SK-N-SH treated with all-trans-retinoic acid at 6 μM for 48 hours (cell line): Measurements from ENCODE around the gene HES6.

Experiments
- CREB5 ChIP-seq: fragments of 250-450 bp; sonication (Bioruptor Pico); IDR thresholded peaks from 2 replicates; pipeline ENCODE4 v1.5.1; 2020; ENCODE audit warnings: low read depth, mild to moderate bottlenecking, moderate library complexity
- RARB ChIP-seq: fragments of 250-450 bp; sonication (Bioruptor Pico); IDR thresholded peaks from 2 replicates; pipeline ENCODE4 v1.8.0; 2021; ENCODE audit warnings: mild to moderate bottlenecking, moderate library complexity
- TOX ChIP-seq: fragments of 250-450 bp; sonication (Bioruptor Pico); IDR thresholded peaks from 2 replicates; pipeline ENCODE4 v1.8.0; 2021; ENCODE audit warnings: mild to moderate bottlenecking, moderate library complexity, borderline replicate concordance
- ZNF70 ChIP-seq: fragments of 450-650 bp; formaldehyde crosslinking; IDR thresholded peaks from 2 replicates; pipeline ENCODE4 v1.5.0; 2020; ENCODE audit warnings: mild to moderate bottlenecking, moderate library complexity
- TF ChIP-seq, protein P1 (sequence below): fragments of 250-450 bp; sonication (Bioruptor Pico); IDR thresholded peaks from 2 replicates; pipeline ENCODE4 v1.8.0; 2020; ENCODE audit warnings: mild to moderate bottlenecking, moderate library complexity, borderline replicate concordance
- TF ChIP-seq, protein P2 (sequence below): fragments of 250-450 bp; sonication (Bioruptor Pico); IDR thresholded peaks from 2 replicates; pipeline ENCODE4 v1.5.1; 2021; ENCODE audit warnings: mild to moderate bottlenecking, moderate library complexity

DNA sequence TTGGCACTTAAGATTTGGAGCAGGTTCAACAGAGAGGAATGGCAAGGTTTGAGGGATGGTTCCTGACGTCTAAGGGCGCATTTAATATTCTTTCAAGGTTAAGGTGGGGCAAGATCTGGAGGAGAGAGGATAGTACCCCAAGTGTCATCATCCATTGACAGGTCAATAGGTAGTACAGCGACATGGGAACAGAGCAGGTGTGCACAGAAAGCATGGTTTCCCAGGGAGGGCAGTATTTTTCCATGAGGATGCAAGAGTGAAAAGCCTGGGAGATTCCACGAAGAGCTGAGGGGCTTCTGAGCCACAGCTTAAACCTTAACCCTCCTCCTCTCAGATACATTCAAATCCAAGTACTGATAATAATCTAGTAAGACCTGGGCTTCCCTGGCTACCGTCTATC is 9.1 kb downstream of the HES6 start:
- TF ChIP-seq, protein P1, sequence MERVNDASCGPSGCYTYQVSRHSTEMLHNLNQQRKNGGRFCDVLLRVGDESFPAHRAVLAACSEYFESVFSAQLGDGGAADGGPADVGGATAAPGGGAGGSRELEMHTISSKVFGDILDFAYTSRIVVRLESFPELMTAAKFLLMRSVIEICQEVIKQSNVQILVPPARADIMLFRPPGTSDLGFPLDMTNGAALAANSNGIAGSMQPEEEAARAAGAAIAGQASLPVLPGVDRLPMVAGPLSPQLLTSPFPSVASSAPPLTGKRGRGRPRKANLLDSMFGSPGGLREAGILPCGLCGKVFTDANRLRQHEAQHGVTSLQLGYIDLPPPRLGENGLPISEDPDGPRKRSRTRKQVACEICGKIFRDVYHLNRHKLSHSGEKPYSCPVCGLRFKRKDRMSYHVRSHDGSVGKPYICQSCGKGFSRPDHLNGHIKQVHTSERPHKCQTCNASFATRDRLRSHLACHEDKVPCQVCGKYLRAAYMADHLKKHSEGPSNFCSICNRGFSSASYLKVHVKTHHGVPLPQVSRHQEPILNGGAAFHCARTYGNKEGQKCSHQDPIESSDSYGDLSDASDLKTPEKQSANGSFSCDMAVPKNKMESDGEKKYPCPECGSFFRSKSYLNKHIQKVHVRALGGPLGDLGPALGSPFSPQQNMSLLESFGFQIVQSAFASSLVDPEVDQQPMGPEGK: no peak
- TF ChIP-seq CREB5 (CRISPR knock-in tag): no peak
- TF ChIP-seq TOX (CRISPR knock-in tag): no peak
- TF ChIP-seq RARB (CRISPR knock-in tag): no peak
- TF ChIP-seq, protein P2, sequence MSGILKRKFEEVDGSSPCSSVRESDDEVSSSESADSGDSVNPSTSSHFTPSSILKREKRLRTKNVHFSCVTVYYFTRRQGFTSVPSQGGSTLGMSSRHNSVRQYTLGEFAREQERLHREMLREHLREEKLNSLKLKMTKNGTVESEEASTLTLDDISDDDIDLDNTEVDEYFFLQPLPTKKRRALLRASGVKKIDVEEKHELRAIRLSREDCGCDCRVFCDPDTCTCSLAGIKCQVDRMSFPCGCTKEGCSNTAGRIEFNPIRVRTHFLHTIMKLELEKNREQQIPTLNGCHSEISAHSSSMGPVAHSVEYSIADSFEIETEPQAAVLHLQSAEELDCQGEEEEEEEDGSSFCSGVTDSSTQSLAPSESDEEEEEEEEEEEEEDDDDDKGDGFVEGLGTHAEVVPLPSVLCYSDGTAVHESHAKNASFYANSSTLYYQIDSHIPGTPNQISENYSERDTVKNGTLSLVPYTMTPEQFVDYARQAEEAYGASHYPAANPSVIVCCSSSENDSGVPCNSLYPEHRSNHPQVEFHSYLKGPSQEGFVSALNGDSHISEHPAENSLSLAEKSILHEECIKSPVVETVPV (CRISPR knock-in tag): no peak
- no peak for TF ChIP-seq ZNF70 (CRISPR knock-in tag)
